NCI-H2107 treated with DMSO at 0.1 percent for 48 hours (cell line): ENCODE data around the gene BID.

Source experiments
- DNase-seq: peaks from one replicate; lab custom pipeline; 2025; ENCODE audit not compliant: unreplicated experiment; lab: John Stamatoyannopoulos, UW

BID gene

GRCh38 chr22:17774206-17774925, at the start of gene BID:
BID (minus strand) TSS chr22:17774469; CDS start chr22:17750116, 24,353 bp downstream.
- no peak for DNase-seq

DNA sequence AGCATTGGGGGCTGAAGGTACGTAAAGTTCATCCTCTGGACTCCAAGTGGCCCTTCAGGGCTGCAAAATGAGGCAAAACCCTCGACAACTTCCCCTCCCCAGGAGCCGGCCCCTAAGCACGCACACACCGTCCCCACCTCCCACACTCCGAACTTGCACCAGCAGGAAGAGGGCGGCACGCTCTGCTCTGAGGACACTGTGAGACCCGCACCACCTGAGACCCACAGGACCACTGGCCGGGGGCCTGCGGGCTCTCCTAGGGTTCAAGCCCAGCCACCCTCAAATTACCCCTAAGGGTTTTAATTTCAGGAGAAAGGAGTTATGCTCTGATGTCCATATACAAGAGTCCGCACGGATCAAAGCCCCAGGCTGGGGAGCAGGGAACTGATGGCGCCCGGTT, 49.7 kb upstream of the BID start:
- no peak for DNase-seq

DNA sequence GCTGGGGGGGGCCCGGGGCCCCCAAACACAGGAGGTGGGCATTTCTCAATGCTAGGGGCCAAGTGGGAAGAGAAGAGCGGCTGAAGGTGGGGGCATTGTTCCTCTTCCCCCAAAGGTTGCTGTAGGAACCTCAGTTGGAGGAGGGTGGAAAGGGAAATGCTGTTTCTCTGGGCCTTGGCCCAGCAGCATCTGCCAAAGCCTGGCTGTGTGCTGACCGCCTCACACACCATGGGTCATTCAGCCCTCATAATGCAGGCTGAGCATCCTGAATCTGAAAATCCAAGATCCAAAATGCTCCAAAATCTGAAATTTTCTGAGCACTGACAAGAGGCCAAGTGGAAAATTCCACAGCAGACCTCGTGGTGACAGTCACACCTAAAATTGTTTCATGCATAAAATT, 49.0 kb upstream of the BID start:
- DNase-seq: no peak

- no peak for DNase-seq
These were observed 47.8 kb upstream of the BID start for GRCh38 chr22:17822087-17822486.

- DNase-seq: no peak
These were observed 46.7 kb upstream of the BID start for GRCh38 chr22:17820879-17821439.

DNA sequence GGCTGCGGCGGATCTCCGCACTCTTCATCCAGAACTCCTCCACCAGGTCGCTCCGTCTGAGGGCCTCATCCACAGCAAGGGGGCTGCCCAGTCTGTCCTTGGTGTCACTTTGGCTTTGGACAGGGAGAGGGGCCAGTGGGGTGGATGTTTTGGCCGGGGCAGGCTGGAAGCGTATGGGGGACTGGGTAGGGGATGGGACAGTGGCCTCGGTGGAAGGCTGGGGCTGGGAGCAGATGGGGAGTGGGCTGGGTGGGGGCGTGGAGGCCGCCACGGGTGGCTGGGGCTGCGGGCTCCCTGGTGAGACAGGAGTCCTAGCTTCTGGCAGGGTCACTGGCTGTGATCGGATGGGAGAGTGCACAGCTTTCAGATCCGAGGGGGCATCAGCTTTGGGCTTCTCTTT, 44.4 kb upstream of the BID start:
- DNase-seq: no peak

GRCh38 chr22:17818180-17818579, 43.9 kb upstream of the BID start:
- DNase-seq: no peak

GRCh38 chr22:17817511-17818065, 43.3 kb upstream of the BID start:
- no peak for DNase-seq

DNA sequence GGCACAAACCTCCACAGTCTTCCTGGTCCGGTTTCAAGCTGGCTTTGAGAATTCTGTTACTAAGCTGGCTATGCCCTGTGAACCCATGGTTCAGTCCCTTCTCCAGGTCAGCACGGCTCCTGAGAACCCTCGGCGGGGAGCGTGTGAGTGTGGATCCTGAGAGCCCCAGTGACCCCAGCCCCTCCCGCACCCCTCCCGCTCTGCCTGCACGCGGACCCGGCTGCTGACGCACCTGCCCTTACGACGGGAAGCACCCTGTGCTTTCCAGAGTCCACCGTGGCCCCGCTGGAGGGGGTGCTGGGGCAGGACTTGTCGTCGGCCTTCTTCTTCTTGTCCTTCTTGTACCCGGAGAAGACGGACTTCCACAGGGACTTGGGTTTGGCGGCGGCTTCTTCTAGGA, 42.8 kb upstream of the BID start:
- no peak for DNase-seq

- DNase-seq: no peak
These were observed 42.4 kb upstream of the BID start for GRCh38 chr22:17816649-17817048.

DNA sequence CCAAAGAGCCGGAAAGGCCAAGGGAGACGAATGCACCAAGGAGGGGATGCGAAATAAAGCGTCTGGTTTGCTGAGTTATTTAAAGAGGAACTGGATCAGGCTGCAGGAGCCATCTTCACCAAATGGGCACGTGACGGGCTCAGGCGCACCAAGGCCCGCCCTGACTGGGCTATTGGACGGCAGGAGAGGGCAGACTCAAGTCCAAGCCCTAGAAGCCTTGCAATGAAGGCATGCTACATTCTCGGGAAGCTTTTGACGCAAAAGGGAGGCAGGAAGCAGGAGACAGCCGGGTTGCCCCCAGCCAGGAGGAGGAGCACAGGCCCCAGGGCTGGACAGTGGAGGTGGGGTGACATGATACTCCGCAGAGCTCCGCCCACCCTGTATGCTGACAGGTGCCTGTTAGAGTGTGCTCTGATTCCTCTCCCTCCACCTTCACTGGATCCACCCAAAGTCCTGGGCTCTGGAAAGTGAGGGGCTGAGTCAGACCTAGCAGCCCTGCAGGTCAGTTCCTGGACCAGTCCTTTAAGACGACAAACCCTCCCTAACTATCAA, 41.5 kb upstream of the BID start:
- no peak for DNase-seq

GRCh38 chr22:17814830-17815229, 40.6 kb upstream of the BID start:
- no peak for DNase-seq

- DNase-seq: no peak
These were observed 39.8 kb upstream of the BID start for GRCh38 chr22:17814084-17814483.

DNA sequence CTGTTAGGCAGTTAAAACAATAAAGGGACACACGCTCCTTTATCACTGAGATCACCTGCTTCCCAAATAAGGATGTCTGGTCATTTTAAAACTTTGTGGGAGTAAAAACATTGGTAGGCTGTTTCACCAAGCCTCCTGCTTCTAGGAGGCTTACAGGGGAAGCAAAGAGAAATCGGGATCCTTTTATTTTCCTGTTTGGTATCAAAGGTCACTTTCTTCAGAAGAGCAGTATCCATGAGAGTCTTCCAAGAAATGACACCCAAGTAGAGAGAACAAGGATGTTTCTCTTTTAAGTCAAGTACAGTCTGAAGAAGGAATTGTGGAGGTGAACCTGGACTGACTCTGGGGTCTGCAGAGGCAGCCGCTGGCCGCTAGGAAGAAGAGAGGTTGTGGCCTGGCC, 36.9 kb upstream of the BID start:
- no peak for DNase-seq

DNA sequence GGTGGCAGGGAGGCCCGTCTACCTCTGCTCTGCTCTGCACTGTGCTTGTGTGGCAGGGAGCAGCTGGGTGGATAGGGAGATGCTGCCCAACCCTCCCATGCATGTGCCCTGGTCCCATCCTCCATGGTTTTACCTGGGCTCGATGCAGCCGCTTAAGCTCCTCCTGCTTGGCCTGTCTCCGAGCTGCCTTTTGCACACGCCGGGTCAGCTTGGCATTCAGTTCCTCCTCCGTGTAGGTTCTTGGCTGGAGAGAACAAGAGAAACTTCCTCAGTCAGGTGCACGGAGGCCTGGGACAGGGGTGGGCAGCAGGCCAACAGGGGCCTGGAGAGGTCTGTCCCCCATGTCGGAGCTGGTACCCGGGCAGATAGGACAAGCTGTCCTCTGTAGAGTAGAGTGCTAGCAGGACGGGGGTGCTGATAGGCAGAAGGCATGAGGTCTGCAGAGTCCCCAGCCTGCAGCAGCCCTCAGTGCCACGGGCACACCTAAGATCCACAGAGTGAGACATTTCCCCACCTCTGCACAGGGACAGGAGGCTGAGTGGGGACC, 36.4 kb upstream of the BID start:
- no peak for DNase-seq

DNA sequence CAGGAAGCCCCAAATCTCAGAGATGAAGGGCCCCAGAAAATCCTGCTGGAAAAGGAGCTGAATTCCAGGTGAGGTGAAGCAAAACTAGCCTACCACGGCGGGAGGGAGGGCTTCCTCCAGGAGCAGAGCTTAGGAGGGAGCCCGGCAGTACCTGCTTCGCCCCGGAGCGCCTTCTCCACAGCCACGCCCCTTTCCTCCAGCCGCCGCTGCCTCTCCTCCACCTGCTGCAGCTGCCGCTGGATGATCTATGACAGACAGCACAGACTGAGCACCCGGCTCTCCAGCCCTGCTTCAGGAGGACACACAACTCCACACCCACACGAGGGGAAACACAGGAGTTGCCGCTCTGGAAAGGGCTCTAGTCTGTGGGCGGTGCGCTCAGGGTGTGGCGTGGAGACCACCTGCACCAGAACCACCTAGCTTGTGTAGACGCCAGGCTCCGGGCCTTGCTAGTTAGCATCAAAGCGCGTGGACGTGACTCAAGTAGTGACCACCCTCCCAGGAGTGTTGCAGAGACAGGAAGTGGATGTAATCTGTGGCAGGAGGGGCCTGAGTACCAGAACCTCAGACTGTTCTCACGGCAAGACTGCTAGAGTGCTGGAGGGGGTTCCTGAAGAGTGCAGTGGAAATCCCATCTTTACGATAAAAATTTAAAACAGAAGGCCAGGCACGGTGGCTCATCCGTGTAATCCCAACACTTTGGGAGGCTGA, 34.6 kb upstream of the BID start:
- DNase-seq: peak; percentile 45

DNA sequence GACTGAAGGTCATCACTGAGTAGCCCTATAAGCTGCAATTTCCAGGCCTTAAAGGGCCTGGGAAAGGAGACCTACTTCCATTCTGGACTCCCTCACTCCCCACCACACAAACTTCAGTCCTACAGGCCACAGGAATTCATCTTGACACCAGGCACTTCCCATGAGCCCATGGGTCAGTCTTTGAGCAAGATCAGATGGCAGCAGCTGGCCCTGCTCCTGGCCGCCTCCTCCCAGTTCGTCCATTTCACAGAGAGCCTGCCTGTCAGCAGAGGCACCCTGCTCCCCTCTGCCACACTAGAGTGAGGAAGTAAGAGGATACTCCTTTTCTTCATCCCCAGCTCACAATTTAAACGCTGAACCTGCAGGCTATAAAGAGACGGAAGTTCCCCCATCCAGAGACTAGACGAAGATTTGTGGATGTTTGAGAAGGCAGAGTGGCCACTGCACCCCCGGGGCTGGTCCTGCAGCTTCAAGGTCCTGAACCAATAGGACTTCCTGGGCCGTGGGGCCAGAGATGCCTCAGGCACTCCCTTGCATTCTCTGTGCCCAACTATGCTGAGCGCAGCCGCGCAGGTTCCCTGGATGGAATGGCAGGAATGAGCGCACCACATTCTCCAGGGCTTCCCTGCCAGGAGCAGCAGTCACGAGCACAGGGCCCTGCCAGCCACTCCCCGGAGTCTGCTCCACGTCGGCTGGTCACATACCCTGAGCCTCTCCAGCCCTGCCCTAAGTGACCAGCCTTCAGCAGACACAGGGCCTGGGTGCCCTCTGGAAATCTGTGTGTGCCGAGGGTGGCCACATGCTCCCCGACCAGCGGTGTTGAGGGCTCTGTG, 33.5 kb upstream of the BID start:
- DNase-seq: peak; percentile 3

- no peak for DNase-seq
These were observed 32.8 kb upstream of the BID start for GRCh38 chr22:17807086-17807485.

DNA sequence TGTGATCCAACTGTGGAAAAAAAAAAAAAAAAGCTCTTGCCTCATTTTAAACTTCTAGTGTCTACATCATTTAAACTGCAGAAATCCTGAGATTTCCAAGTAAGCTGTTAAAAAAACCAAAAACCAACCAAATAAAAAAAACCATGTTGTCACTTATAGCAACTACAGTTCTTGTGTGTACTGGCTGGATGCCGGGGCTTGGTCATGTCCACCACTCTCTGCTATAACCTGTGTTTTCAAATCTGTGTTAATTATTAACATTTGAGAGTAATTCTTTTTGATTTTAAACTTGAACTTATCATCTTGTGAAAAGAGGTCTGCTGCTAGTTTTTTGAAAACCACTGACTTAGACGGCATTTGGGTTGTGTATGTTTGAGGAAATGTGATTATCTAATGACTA, 32.2 kb upstream of the BID start:
- DNase-seq: no peak

GRCh38 chr22:17804331-17805080, 30.2 kb upstream of the BID start:
- no peak for DNase-seq
